Right kidney (tissue), 9 donors: ENCODE measurements around the gene B3GNT3.

Experiments used
- DNase-seq: peaks from one replicate; pipeline ENCODE4 v3.0.0-alpha.2; 2016
- long read RNA-seq, 8 donors: transcript quantifications; one replicate each; lab custom pipeline, GENCODE V29; 2026

Gene B3GNT3, protein sequence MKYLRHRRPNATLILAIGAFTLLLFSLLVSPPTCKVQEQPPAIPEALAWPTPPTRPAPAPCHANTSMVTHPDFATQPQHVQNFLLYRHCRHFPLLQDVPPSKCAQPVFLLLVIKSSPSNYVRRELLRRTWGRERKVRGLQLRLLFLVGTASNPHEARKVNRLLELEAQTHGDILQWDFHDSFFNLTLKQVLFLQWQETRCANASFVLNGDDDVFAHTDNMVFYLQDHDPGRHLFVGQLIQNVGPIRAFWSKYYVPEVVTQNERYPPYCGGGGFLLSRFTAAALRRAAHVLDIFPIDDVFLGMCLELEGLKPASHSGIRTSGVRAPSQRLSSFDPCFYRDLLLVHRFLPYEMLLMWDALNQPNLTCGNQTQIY
- long read RNA-seq, donor 1, partial matches to known transcripts, result 0 of 2 reads
- long read RNA-seq, donor 1, other reads (novel, unspliced or antisense), result 0 of 2 reads
- long read RNA-seq, donor 2, partial matches to known transcripts, result 0 of 2 reads
- long read RNA-seq, donor 2, other reads (novel, unspliced or antisense), result 0 of 2 reads
- long read RNA-seq, donor 3, partial matches to known transcripts, result 0 of 1 reads
- long read RNA-seq, donor 3, other reads (novel, unspliced or antisense), result 0 of 1 reads
- long read RNA-seq, donor 4, partial matches to known transcripts, result 0 of 1 reads
- long read RNA-seq, donor 4, other reads (novel, unspliced or antisense), result 0 of 1 reads
- long read RNA-seq, donor 5, partial matches to known transcripts, result 0 of 3 reads
- long read RNA-seq, donor 5, other reads (novel, unspliced or antisense), result 0 of 3 reads
- long read RNA-seq, donor 6, partial matches to known transcripts, result 0 of 2 reads
- long read RNA-seq, donor 6, other reads (novel, unspliced or antisense), result 0 of 2 reads
- long read RNA-seq, donor 7, result 0 reads
- long read RNA-seq, donor 8, transcript B3GNT3-201 (3 exons, 2,226 nt), result major isoform, 6 of 6 reads
- long read RNA-seq, donor 8, partial matches to known transcripts, result 0 of 6 reads
- long read RNA-seq, donor 8, other reads (novel, unspliced or antisense), result 0 of 6 reads

DNA sequence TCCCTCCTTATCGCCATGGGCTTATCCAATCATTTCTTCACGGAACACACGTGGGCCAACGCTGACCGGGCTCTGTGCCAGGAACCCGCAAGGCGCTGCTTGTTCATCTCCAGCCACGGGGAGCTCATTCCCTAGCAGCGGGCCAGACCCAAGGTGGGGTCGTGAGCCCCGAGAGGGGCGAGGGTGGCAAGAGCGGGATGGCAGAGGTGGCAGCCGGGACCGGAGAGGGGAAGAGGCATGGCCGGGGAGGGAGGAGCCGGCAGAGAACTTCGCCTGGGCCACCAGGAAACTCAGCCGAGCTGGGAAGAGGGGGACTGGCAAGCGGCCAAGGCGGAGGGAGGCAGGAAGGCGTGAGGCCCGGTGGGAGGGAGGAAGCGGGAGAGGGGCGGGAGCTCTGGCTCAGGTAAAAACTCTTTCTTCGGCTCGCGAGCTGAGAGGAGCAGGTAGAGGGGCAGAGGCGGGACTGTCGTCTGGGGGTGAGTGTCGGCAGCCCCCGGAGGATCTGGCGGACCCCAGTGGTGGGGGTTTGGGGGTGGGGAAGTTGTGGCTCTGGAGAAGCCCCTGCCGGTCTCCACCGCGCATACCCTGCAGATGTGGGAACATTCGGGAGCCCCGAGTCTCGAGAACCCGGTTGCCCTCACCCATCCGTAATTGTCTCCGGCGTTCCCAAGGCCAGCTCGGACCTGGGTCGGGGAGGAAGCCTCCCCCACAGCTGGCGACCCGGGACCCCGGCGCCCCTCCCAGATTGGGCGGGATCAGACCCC lies at the start of gene B3GNT3:
Gene B3GNT3, plus strand, starts transcription at position 408 of the 764 bp plus-strand sequence. CDS start 12,670 bp downstream, outside the sequence.
- peak; percentile 31 for DNase-seq

DNA sequence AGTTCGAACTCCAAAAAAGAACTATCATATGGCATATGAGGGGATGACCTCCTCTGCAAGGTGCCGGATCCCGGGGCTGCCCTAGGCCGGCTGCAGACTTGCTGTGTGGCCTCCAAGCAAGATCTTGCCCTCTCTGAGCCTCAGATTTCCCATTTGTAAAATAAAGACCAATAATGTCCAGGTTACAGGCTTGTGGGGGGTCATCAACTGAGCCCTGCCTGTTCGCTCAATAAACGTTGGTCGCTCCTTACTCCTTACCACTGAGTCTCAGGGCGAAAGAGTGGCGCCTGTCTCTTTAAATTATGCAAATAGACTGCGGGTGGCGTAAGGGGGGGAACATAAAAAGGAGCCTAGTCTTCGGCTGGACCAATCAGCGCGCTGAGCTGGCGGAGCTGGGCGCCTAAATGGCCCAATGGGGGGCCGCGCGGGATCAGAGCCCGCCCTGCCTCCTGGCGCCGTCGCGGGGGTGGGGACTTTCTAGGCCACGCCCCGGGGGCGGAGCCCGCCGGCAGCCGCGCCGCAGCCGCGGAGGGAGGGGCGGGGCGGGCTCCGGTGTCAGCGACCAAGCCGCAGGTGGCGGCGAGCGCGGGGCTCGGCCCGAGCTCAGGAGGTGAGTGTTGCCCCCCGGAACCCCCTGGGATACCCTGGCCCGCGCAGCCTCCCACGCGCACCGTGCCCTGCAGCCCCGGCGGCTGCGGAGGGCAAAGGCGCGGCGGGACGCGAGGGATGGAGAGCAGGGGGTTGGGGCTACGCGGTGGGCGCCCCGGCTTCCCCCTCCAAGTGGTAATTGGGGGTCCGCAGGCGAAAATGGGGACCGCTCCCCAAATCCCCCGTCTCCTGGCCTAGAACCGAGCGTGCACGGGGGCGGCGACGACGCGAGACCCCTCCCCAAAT lies 47.5 kb upstream of the B3GNT3 start:
- DNase-seq, result peak; percentile 77

- no peak for DNase-seq
Measured at GRCh38 chr19:17748884-17749638, 45.9 kb upstream of the B3GNT3 start.

DNA sequence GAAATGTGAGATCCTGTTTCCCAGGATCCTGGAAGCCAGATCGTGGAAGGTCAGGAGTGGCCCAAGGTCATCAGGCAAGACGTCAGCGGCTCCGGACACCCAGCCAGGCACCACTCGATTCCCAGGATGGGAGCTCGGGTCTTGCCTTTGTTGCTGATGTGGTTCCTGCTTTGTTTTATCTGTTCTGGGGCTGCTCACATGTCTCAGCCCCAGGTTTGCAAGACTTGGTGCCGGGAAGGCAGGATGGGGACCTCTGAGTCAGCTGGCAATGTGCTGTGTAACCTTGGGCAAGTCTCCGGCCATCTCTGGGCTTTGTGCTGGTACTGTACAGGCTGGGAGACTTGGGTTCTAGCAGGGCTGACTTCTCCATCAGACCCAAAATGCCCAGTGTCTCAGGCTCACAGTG lies 45.0 kb upstream of the B3GNT3 start:
- DNase-seq, result no peak

DNA sequence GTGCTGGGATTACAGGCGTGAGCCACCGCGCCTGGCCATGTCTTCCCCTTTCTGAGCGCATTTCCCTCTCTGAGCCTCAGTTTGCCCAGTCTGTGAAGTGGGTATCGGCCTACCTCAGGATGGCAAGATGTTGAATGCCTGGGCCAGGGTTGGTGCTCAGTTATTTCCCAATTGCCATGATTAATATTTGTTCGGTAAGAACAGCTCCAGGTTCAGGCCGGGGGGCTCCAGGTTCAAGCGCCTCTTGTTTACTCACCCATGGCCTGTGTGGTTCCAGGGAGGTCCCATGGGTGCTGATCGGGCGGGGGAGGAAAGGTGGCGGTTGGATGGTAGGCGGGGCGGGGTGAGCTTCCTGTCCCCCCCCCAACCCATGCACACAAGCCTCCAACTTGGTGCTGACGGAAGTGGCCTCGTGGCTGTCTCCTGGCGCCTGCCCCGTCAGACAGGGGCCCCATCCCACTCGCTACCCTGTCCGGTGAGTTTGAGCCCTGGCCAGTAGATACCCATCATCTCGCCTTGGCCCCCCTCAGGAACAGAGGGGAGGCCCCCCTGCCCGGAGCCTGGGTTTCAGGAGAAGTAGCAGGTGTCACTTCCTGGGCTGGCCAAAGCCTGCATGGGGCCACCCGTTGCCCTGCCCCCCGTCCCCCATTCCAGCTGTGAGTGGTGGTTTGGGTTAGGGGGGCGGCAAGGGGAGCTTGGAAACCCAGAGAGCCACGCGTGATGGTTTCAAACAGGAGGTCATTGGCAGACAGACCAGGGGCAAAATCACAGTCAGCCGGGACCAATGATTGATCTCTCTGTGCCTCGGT lies 43.6 kb upstream of the B3GNT3 start, which contains the start of gene FCHO1:
Gene FCHO1, plus strand, starts transcription at position 375 of the 809 bp plus-strand sequence. CDS start 3,688 bp downstream, outside the sequence.
- no peak for DNase-seq

GRCh38 chr19:17751912-17752273 lies 43.0 kb upstream of the B3GNT3 start:
- DNase-seq, result no peak

GRCh38 chr19:17752865-17753639 lies 41.9 kb upstream of the B3GNT3 start:
- no peak for DNase-seq

DNA sequence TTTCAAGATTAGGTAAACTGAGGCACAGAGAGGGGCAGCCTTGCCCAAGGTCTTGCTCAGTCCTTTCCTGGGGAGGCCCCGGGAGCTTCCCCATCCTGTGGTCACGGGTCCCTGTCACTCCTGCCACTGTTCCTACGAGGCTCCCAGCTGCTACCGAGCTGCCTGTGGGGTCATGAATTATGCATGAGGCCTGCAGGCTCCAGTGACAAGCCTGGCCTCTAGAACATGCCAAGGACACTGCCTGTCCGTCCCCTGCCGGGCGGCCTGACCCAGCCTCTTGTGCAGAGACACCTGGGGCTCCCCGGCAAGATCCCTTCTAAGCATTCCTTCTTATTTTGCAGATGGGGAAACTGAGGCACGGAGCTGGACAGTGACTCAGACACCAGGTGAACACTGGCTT lies 41.0 kb upstream of the B3GNT3 start:
- no peak for DNase-seq

- no peak for DNase-seq
Measured at GRCh38 chr19:17754634-17755442, 40.1 kb upstream of the B3GNT3 start.

- no peak for DNase-seq
Measured at GRCh38 chr19:17755443-17755890, 39.5 kb upstream of the B3GNT3 start.

DNA sequence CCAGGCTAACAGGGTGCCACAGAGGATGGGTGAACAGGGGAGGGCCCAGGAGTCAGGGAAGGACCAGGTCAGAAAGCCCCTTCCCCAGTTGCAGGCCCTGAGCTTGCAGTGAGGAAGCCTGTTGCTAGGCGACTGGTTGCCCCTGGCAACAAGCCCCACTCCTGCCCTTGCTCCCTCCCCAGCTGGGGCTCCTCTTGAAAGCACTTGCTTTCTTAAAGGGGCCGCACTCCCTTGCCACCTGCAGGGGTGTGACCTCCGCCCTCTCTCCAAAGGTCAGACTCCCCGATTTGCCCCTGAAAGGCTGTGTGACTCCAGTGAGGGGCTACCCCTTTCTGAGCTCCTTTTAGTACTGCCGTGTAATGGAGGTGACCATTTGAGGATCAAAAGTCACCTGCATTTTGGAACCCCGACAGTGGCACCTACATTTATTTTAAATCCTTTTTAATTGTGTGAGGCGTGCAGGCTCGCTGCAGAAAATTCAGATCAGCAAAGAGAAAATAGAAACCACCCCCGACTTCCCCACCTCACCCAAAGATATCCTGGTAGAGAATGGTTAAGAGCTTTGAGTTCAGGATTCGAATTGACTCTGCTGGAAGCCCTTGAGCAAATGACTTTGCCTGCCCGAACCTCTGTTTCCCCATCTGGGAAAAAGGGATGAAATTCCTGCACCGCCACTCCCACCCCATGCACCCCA lies 38.8 kb upstream of the B3GNT3 start:
- DNase-seq, result no peak

- no peak for DNase-seq
Measured at GRCh38 chr19:17757125-17757524, 37.8 kb upstream of the B3GNT3 start.

DNA sequence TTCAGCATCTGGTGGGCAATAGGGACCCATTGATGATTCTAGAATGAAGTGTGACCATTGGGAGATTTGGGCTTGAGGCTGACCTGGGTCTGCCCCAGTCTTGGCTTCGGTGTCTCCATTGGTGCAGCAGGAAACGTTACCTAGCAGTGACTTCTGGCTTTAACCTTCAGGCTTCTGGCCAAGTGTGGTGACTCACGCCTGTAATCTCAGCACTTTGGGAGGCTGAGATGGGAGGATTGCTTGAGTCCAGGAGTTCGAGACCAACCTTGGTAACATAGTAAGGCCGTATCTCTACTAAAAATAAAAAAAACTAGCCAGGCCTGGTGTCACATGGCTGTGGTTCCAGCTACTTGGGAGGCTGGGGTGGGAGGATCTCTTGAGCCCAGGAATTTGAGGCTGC lies 36.4 kb upstream of the B3GNT3 start:
- DNase-seq, result no peak

DNA sequence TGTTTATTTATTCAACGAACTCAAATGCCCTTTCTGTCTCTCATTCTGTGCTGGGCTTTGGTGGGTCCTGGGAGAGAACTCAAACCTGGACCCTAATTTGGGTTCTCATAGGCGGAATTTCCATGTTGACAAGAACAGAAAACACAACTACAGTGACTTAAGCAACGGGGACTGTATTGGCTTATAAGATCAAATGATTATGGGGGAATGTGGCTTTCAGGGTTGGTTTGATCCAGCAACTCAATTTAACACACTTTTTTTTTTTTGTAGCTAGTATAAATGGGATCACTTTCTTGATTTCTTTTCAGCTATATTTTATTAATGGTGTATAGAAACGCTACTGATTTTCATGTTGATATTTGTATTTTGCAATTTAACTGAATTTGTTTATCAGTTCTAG lies 33.8 kb upstream of the B3GNT3 start:
- DNase-seq, result no peak

DNA sequence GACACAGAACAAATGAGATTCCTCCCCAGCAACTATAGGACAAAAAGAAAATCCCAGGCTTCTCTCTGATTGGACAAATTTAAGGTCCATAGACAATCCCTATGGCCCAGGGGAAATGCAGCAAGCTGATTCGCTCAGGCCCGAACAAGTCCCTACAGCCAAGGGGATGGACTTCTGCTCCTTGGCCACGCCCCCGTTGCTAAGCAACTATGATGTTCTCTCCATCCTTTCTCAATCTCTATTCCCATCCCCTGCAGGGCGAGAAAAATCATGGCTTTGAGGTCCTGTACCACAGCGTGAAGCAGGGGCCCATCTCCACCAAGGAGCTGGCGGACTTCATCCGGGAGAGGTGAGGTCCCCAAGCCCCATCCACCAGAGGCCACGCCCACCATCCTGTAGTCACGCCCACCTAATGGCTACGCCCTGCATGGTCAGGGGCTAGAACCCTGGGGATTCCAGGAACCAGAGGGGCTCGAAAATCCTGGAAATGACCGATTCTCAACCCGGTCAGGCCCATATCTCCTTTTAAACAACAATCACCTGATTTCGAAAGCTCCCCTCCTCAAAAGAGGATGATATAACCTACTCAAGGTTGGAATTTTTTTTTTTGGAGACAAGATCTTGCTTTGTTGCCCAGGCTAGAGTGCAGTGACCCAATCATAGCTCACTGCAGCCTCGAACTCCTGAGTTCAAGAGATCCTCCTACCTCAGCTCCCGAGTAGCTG lies 32.3 kb upstream of the B3GNT3 start:
- no peak for DNase-seq

DNA sequence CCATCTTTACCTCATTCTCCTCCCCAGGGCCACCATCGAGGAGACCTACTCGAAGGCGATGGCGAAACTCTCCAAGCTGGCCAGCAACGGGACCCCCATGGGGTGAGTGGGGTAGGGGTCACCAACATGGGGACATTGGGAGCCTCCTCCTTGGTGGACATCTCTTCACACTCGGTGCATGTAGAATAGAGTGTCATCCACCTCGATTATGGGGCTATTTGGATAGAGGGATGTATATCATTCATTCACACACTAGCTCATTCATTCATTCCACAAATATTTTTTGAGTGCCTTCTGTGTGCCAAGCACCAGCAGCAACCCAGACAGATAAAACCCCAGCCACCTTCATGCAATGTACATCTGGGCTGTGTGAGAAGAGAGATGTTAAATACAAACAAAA lies 30.6 kb upstream of the B3GNT3 start:
- no peak for DNase-seq
